GM18870 (cell line): ENCODE measurements around the gene MPHOSPH9.
A peak's percentile ranks its signal among the peaks of the same experiment; 100 is the strongest.

Source experiments
- ATAC-seq: cut with Tn5 transposase; IDR thresholded peaks from one replicate; pipeline ENCODE4 v1.9.1; 2021; ENCODE audit warnings: moderate library complexity; ENCODE audit not compliant: unreplicated experiment

MPHOSPH9 gene, protein sequence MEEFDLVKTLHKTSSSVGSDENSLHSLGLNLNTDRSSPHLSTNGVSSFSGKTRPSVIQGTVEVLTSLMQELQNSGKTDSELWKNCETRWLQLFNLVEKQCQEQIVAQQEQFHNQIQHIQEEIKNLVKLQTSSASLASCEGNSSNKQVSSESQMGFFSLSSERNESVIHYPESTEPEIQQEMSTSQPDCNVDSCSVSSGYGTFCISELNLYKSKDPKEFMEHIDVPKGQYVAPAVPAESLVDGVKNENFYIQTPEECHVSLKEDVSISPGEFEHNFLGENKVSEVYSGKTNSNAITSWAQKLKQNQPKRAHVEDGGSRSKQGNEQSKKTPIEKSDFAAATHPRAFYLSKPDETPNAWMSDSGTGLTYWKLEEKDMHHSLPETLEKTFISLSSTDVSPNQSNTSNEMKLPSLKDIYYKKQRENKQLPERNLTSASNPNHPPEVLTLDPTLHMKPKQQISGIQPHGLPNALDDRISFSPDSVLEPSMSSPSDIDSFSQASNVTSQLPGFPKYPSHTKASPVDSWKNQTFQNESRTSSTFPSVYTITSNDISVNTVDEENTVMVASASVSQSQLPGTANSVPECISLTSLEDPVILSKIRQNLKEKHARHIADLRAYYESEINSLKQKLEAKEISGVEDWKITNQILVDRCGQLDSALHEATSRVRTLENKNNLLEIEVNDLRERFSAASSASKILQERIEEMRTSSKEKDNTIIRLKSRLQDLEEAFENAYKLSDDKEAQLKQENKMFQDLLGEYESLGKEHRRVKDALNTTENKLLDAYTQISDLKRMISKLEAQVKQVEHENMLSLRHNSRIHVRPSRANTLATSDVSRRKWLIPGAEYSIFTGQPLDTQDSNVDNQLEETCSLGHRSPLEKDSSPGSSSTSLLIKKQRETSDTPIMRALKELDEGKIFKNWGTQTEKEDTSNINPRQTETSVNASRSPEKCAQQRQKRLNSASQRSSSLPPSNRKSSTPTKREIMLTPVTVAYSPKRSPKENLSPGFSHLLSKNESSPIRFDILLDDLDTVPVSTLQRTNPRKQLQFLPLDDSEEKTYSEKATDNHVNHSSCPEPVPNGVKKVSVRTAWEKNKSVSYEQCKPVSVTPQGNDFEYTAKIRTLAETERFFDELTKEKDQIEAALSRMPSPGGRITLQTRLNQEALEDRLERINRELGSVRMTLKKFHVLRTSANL

DNA sequence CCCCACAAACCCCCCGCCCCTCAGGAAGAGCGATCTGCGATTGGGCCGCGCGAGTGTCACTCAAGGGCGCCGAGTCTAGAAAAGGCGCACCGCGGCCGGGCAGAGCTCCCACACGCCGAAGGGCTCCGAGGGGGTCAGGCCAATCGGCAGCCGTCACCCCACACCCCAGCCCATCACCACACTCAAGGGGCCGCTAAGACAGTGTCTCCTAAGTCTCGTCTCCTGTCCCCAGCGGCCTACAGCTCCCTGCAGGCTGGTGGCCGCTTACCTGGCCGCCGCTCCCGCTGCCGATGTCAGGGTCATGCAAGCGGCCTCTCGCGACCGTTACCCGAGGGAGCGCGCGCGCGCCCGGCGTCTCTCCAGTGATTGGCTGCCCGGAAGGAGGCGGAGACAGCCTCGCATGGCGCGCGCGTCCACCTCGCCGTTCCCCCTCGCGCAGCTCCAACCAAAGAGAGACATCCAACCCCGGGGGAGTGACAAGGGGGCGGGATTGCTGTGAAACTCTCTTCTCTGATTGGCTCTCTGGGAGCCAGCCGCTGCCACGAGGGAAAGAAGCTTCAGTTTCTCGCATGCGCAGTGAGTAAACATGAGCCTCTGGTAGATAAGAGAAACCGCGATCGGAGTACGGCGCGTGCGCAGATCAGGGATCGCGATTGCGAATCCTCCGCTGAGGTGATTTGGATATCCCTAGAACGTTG lies at the start of gene MPHOSPH9, which contains the start of gene MTRFR:
Gene MPHOSPH9, minus strand, starts transcription at position 335 of the 698 bp plus-strand sequence. CDS start 2,777 bp downstream, outside the sequence.
Gene MTRFR, plus strand, starts transcription at position 630 of the 698 bp plus-strand sequence. CDS start 20,239 bp downstream, outside the sequence.
- peak; percentile 77 for ATAC-seq

DNA sequence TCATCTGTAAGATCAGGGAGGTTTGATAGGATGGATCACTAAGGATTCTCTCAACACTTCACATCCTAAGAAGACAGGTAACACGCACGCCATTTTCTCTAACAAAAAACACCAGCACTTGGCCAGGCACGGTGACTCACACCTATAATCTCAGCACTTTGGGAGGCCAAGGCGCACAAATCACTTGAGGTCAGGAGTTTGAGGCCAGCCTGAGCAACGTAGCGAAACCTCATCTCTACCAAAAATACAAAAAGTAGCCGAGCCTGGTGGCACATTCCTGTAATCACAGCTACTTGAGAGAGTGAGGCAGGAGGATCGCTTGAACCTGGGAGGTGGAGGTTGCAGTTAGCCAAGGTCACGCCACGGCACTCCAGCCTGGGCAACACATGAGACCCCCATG lies 49.2 kb upstream of the MPHOSPH9 start:
- ATAC-seq: no peak

DNA sequence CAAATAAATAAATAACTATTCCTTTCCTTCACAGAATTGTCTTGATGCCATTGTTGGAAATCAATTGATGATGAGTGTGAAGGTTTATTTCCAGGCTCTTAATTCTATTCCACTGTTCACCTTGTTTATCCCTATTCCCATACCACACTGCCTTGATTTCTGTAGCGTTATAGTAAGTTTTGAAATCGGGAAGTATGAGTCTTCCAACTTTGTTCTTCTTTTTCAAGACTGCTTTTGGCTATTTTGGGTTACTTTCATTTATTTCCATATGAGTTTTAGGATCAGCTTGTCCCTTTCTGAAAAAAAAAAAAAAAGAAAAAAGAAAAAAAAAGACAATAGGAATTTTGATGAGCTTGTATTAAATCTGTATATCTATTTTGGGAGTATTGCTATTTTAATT lies 48.0 kb upstream of the MPHOSPH9 start:
- ATAC-seq: no peak

DNA sequence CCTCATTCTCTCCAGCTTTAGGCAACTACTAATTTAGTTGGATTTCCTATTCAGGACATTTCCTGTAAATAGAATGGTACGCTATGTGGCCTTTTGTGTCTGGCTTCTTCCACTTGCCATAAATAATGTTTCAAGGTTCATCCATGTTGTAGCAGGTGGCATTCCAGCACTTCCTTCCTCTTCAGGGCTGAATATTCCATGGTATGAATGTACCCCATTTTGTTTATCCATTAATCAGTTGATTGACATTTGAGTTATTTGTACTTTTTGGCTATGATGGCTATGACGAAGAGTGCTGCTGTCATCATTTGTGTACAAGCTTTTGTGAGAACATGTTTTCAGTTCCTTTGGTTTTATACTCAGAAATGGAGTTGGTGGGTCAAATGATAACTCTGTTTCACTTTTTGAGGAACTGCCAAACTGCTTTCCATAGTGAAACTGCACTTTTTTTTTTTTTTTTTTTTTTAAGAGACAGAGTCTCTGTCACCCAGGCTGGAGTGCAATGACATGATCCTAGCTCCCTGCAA lies 45.2 kb upstream of the MPHOSPH9 start:
- peak; percentile 85 for ATAC-seq

DNA sequence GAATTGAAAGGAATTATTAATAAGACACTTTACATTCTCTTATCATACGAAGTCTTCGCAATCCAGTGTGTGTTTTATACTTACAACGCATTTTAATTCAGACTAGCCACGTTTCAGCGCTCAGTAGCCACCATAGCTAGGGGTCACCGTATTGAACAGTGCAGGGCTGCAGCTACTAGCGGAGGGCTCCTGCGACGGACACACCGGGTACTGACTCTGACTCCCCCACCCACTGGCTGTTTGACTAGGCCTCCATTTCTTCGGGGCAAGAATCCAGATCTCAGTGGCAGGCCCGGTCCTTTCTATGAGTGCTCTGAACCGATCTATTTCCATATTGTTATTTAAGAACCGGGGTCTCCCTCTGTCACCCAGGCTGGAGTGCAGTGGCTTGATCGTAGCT lies 40.2 kb upstream of the MPHOSPH9 start:
- ATAC-seq: no peak

DNA sequence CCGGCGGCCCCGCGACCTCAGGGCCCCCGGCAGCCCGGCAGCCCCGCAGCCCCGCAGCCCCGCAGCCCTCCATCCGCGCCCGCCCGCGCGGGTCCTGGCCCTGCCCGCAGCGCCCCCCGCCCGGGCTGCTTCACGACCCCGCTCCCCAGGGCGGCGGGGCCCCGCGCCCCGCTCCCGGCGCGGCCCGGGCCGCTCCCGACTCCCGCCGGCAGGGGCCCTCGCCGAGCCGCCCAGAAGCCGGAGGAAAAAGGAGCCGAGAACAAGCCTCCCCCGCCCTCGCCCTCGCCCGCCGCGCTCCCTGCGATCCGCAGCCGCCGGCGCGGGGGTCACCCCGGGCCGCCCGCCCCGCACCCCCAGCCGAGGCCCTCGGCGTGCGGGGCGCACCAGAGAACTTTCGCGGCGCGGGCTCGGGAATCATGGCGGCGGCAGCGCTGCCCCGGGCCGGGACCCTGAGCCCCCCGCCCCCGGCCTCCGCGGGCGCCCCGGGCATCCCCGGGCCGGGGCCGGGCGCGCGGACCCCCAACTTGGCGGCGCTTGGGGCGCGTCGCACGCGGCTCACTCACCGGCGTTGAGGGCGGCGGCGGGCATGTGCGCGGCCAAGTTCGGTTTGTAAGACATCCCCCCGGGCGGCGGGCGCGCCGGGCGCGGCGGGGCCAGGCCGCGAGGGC lies 38.2 kb upstream of the MPHOSPH9 start:
- ATAC-seq: no peak

DNA sequence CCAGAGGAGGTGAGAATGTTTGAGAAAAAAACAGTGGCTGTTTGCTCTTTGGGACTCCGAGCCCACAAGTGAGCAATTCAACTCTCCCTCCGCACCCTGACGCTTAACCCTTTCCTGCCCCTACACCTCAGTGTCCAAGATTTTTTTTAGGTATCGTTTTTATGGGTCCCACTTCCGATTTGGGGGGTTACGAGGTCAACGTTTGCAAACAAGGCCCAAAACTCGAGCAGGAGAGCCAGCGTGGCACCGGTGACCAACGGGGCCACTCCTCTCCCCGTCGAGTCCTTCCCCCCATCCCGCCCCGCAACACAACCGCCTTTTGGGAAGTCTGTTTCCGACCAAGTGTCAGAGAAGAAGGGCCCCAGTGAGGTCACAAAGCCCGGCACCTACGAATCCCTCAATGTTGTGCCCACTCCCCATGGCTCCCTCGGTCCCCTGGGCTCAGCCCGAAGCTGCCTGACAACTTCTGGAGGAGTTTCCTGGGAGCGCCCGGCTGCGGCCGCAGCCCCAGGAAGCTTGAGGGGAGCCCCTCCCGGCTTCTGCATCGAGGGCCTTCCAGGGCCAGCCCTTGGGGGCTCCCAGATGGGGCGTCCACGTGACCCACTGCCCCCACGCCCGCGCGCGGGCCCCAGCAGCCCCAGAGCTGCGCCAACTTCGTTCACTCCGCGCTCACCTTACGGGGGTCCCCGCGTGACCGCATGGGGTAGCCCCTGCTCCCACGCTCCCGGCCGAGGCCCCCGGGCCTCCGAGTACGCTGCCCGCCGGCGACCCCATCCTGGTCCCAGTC lies 37.5 kb upstream of the MPHOSPH9 start:
- no peak for ATAC-seq

DNA sequence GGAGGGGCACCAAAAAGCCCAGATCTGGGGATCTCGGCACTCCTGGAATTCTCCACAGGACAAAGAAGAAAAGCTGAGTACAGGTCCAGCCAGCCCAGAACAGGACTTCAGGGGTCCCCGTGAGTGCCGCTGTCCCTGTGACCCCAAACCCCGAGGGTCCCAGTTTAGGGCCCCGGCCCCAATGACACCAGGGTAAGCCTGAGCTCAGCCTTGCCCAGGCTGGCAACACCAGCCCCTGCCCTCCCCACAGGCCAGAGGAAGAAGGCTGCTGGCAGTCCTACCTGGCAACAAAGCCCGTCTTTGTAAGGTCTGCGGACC lies 36.9 kb upstream of the MPHOSPH9 start:
- ATAC-seq: no peak

DNA sequence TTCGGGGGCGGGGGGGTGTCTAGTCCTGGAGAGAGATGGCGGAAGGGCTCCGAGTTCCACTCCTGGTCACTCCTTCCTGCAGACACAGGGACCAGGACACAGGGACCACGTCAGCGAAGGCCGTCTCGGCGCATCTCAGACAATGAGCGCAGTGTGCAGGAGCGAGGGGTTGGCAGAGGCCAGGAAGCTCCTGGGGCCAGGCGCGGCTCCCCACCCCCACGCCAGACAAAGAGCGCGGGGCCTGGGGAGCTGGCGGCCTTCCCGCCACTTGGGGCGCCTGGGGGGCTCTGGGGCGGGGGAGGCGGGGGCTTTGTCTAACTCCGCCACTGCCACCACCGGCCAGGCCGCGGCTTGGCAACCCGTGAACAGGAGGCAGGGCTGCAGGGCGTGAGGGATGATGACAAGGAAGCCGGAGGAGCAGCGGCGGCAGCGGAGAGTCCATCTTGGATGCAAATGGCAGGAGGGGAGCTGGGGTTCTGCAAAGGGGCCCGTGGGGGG lies 36.5 kb upstream of the MPHOSPH9 start:
- no peak for ATAC-seq

DNA sequence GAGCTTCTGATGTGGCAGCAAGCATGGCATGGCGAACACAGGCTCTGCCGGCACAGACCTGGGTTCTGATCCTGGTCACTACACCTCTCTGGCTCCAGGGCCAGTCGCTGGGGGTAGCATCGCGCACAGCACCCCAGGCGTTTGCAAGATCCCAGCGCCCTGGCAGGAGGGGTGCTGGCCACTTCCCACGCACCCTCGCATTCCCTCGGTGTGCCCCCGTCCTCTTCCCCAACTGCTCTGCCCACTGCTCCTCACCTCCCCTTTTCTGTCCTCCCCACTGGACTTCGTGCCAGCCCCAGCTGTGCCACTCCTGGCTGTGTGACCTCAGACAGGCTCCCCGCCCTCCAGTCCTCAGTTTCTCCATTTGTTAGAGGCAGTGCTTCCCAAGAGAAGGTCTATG lies 35.9 kb upstream of the MPHOSPH9 start:
- no peak for ATAC-seq

DNA sequence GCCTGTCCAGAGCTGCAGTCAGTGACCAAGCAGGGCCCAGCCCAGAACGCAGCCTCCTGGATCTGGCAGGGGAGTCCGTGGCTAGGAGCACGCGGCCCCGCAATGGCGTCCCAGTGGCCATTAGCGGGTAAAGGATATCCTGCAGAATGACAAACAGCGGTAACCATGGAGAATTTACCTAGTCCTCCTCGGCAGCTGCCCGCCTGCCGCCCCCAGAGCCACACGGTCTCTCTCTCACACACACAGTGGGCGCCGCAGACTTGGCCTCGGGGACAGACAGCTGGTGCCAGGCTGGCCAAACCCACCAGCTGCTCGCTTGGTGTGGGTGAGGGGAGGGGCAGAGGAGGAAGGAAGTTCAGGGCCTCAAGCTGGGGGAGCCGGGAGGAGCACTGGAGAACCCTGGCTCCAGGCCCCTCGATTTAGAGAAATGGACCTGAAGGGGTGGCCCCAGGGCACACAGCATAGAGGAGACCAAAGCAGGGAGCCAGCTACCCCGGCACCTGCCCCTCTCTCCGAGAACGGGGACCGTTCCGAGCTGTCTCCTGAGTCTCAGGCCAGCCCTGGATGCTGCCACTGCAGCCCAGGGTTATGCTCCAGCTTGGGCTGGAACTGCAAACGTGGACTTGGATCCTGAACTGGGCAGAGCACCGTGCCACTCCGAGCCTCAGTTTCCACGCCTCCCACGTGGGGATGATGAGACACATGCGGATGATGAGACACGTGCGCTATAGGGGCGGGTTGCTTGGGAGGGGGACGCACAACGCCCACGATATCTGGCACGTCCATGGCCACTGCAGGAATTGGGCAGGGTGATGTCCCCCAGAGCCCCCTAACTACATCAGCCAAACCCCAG lies 35.3 kb upstream of the MPHOSPH9 start:
- ATAC-seq: no peak

DNA sequence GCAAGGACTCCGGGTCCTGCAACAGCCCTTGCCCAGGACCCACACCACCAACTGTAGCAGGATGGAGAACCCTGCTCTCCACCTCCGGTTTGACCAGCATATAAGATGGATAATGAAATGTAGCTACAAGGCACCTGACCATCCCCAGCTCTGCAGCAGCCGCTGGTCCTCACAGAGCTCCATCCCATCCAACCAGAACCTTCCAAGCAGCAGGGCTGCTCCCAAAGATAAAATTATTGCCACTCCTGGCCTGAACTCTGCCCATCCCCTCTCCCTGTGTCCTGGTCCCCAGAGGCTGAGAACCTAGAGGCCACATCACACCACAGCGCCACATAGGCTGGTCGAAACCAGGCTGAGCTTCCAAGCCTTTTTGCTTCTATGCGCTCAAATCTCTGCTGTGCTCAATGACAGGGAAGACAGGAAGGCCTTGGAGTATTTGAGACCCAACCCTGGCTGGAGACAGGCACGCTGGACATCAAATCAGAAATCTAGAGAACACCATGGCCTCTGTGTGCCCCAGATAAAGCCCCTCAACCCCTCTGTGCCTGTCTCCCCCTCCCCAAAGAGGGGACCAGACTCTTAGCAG lies 34.5 kb upstream of the MPHOSPH9 start:
- no peak for ATAC-seq

DNA sequence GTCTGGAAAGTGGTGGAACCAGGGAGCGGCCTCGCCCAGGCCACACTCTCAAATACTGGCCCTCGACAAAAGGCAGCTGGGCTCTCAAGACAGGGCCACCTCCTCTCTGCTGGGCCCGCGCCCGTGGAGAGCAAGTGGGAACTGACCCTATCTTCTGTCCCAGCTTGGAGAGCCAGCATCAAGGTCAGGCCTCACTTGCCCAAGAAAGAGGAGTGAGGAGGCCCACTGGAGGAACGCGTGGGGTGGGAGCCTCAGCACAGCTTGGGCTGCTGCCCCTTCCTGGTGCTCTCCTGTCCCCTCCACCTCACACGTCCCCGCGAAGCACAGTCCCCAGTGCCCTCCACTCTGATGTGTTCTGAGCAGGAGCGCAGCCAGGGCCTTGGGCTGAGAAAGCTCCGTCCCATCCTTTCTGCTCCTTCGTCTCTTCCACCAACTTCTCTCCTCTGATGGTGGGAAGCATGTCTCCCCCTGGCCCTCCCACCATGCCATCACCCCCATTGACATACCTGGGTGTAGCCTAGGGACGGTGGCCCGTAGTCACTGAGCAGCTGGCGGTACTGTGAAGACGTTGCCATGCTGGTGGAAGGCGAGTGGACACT lies 33.8 kb upstream of the MPHOSPH9 start:
- ATAC-seq: no peak

DNA sequence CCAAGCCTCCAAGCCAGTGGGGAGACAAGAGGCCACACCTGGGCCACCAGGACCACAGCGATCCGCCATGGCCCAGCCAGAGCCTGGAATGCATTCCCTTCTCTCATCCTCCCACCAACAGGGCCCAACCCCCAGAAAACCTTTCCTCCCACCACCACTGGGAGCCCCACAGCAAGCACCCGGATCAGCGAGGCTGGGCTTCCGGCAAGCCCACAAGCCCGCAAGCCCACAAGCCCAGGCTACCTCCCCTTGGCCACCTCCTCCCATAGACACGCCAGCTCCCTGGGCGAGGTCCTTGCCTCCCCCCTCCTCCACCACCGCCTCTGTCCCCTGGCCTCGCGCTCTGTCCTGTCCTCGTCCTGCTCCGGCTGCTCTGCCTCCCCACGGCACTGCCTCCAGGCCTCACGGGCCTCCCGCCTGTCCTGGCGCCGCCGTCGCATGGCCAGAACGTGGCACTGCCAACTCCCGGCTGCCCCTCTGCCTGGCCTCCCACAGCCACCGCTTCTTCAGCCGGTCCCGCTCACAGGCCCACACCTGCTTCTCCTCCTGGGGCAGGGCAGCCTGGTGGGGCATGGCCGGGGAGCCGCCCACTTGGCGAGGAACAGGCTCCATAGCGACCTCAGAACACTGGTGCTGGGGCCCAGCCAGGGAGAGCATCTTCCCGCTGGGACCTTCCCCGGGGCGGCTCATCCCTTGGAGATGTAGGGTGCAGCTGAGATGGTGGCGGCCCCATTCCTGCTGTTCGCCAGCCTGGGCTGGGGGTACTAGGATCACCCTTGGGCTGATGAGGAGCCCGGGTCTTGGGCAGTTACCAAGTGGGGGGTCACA lies 33.1 kb upstream of the MPHOSPH9 start:
- ATAC-seq: no peak

DNA sequence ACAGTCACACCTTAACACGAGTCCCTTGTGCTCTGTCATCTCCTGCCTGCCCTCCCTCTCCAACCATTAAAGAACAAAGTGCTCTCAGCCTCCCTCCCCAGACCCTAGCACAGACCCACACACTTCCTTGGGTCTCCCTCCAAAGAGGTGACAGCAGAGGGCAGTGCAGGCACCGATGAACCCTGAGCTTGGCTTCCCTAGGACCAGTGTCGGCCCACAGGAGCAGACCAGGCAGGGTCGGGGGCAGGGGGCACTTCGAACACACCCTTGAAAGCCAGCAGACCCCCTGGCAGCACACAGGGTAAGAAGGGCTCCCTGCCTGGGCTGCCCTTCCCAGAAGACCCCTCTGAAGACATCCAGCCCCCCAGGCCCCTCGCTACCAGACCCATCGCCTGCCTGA lies 31.7 kb upstream of the MPHOSPH9 start:
- no peak for ATAC-seq

DNA sequence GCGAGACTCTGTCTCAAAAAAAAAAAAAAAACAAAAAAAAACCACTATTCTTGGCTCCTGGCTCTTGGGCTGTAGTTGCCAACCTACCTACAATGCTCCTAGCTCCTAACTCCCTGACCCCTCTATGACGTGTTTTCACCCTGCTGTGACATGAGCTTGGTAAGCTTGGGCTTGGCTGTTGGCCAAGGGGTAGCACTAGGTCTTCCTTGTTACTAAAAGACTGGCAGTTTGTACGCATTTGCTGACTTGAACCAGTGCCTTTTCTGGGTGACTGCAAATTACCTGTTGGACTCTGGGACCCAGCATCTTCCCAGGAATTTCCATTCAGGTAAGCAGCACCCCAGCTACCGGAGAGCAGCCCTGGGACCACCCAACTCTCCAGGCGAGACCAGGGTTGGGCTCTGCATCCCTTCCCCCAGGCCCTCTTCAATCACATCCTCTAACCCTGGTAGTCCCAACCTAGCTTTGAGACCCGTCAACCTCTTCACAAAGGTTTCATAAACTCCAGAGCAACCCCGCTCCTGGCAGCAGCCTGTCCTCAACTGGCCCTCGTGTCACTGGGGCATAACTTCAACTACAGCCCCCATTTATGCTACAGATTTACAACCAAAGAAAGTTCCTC lies 30.4 kb upstream of the MPHOSPH9 start:
- no peak for ATAC-seq
